Activated CD4-positive, alpha-beta memory T cell treated with anti-CD3 and anti-CD28 coated beads, Interleukin-2, amount 10 ng/mL, durations not matched to agents 7 days and 5 days (primary cell): ENCODE results near the gene CCN2. TPM values are rescaled to one million over a fixed set of nuclear protein-coding genes. Genes with fewer than 3 reads are reported as not detected.

ENCODE experiments used
- CTCF ChIA-PET: fragments of 350-600 bp; sonication (Branson Sonifier 250); formaldehyde crosslinking; loops from one replicate; lab custom pipeline; 2021; ENCODE audit warnings: antibody characterized with exemption, inconsistent platforms; lab: Charles Lee
- POLR2A ChIA-PET: fragments of 350-600 bp; sonication (Branson Sonifier 250); formaldehyde crosslinking; loops from one replicate; lab custom pipeline; 2021; ENCODE audit warnings: antibody characterized with exemption; lab: Charles Lee
- DNase-seq: peaks from one replicate; pipeline ENCODE4 v3.0.0-alpha.2; 2020
- H3K27ac Mint-ChIP-seq: one replicate; pipeline ENCODE4 v1.8.0; 2021; ENCODE audit warnings: mild to moderate bottlenecking, mixed read lengths
- H3K27me3 Mint-ChIP-seq: one replicate; pipeline ENCODE4 v1.8.0; 2021; ENCODE audit warnings: mixed read lengths
- H3K36me3 Mint-ChIP-seq: one replicate; pipeline ENCODE4 v1.8.0; 2021; ENCODE audit warnings: low read depth, mixed read lengths
- H3K4me1 Mint-ChIP-seq: one replicate; pipeline ENCODE4 v1.8.0; 2021; ENCODE audit warnings: mixed read lengths
- H3K4me3 Mint-ChIP-seq: one replicate; pipeline ENCODE4 v1.8.0; 2021; ENCODE audit warnings: mild to moderate bottlenecking, mixed read lengths
- H3K9me3 Mint-ChIP-seq: one replicate; pipeline ENCODE4 v1.8.0; 2021; ENCODE audit warnings: mixed read lengths
- total RNA-seq, 2 experiments: library from RNA; stranded (reverse); gene quantifications; one replicate each; pipeline ENCODE4 v1.2.3, GENCODE V29; 2021

The CCN2 gene
- total RNA-seq, 2 experiments from 2014 or later = not detected

GRCh38 chr6:131979515-131980337 lies 28.6 kb upstream of the CCN2 start:
- Mint-ChIP-seq H3K36me3 (no peaks in the 10 kb centered on the region), H3K27ac (no peak overlapping the region), H3K9me3 (no peaks in the 10 kb centered on the region)

GRCh38 chr6:131978522-131978921 lies 27.4 kb upstream of the CCN2 start:
- ChIA-PET POLR2A (no interaction called here), CTCF (no interaction called here)
- DNase-seq = no peak
- Mint-ChIP-seq H3K4me3 (no peak overlapping the region), H3K27me3 (peaks cover 2% of the 10 kb centered on the region), H3K9me3 (no peaks in the 10 kb centered on the region), H3K27ac (no peak overlapping the region), H3K36me3 (no peaks in the 10 kb centered on the region), H3K4me1 (no peaks in the 10 kb centered on the region)

More at GRCh38 chr6:131979515-131980337, 28.6 kb upstream of the CCN2 start:
- no peak overlapping the region for H3K4me3 Mint-ChIP-seq
- ChIA-PET CTCF (interaction anchor here (0.7 kb wide), 1 partner anchor 95 kb away, joined by 3 read pairs; no protein-coding TSS in a partner anchor), POLR2A (no interaction called here)
- H3K27me3 Mint-ChIP-seq = peaks cover 5% of the 10 kb centered on the region
- H3K4me1 Mint-ChIP-seq = no peaks in the 10 kb centered on the region
- no peak for DNase-seq

GRCh38 chr6:131976545-131977061 lies 25.4 kb upstream of the CCN2 start:
- ChIA-PET POLR2A (no interaction called here), CTCF (no interaction called here)
- DNase-seq = no peak
- Mint-ChIP-seq H3K4me3 (no peak overlapping the region), H3K9me3 (no peaks in the 10 kb centered on the region), H3K36me3 (no peaks in the 10 kb centered on the region), H3K27me3 (peaks cover 2% of the 10 kb centered on the region), H3K27ac (no peak overlapping the region), H3K4me1 (no peaks in the 10 kb centered on the region)

- no peaks in the 10 kb centered on the region for H3K4me1 Mint-ChIP-seq
- no peak overlapping the region for H3K27ac Mint-ChIP-seq
- POLR2A ChIA-PET = no interaction called here
These were observed 21.6 kb upstream of the CCN2 start for GRCh38 chr6:131972741-131973140.

GRCh38 chr6:131970076-131970859 lies 19.1 kb upstream of the CCN2 start:
- H3K4me3 Mint-ChIP-seq = no peak overlapping the region
- no peaks in the 10 kb centered on the region for H3K9me3 Mint-ChIP-seq
- no peak for DNase-seq
- no peaks in the 10 kb centered on the region for H3K4me1 Mint-ChIP-seq
- no peak overlapping the region for H3K27ac Mint-ChIP-seq
- no peaks in the 10 kb centered on the region for H3K36me3 Mint-ChIP-seq
- peaks cover 2% of the 10 kb centered on the region for H3K27me3 Mint-ChIP-seq
- ChIA-PET POLR2A (no interaction called here), CTCF (no interaction called here)

More at GRCh38 chr6:131972741-131973140, 21.6 kb upstream of the CCN2 start:
- CTCF ChIA-PET = no interaction called here
- Mint-ChIP-seq H3K4me3 (no peak overlapping the region), H3K27me3 (peaks cover 4% of the 10 kb centered on the region), H3K36me3 (no peaks in the 10 kb centered on the region), H3K9me3 (no peaks in the 10 kb centered on the region)
- DNase-seq = no peak

- Mint-ChIP-seq H3K9me3 (no peaks in the 10 kb centered on the region), H3K27me3 (peaks cover 2% of the 10 kb centered on the region), H3K36me3 (no peaks in the 10 kb centered on the region), H3K4me1 (no peaks in the 10 kb centered on the region), H3K4me3 (no peak overlapping the region), H3K27ac (no peak overlapping the region)
- POLR2A ChIA-PET = no interaction called here
- CTCF ChIA-PET = no interaction called here
- DNase-seq = no peak
These were observed 17.5 kb upstream of the CCN2 start for GRCh38 chr6:131968656-131969055.

- Mint-ChIP-seq H3K4me1 (no peaks in the 10 kb centered on the region), H3K27me3 (peaks cover 2% of the 10 kb centered on the region), H3K4me3 (no peak overlapping the region), H3K36me3 (no peaks in the 10 kb centered on the region), H3K9me3 (no peaks in the 10 kb centered on the region), H3K27ac (no peak overlapping the region)
- ChIA-PET CTCF (no interaction called here), POLR2A (no interaction called here)
- no peak for DNase-seq
These were observed 16.8 kb upstream of the CCN2 start for GRCh38 chr6:131967948-131968347.

GRCh38 chr6:131966443-131966842 lies 15.3 kb upstream of the CCN2 start:
- no peak for DNase-seq
- peaks cover 2% of the 10 kb centered on the region for H3K27me3 Mint-ChIP-seq
- no peaks in the 10 kb centered on the region for H3K36me3 Mint-ChIP-seq
- H3K4me3 Mint-ChIP-seq = no peak overlapping the region
- H3K27ac Mint-ChIP-seq = no peak overlapping the region
- H3K4me1 Mint-ChIP-seq = no peaks in the 10 kb centered on the region
- ChIA-PET POLR2A (no interaction called here), CTCF (no interaction called here)
- H3K9me3 Mint-ChIP-seq = no peaks in the 10 kb centered on the region

GRCh38 chr6:131963063-131963462 lies 11.9 kb upstream of the CCN2 start:
- Mint-ChIP-seq H3K4me1 (no peaks in the 10 kb centered on the region), H3K4me3 (no peak overlapping the region), H3K36me3 (no peaks in the 10 kb centered on the region), H3K27me3 (peaks cover 2% of the 10 kb centered on the region), H3K27ac (no peak overlapping the region), H3K9me3 (no peaks in the 10 kb centered on the region)
- no peak for DNase-seq
- ChIA-PET CTCF (no interaction called here), POLR2A (no interaction called here)

- Mint-ChIP-seq H3K9me3 (no peaks in the 10 kb centered on the region), H3K4me1 (no peaks in the 10 kb centered on the region), H3K36me3 (no peaks in the 10 kb centered on the region), H3K27me3 (peaks cover 5% of the 10 kb centered on the region), H3K4me3 (no peak overlapping the region), H3K27ac (no peak overlapping the region)
- CTCF ChIA-PET = interaction anchor here (0.8 kb wide), 1 partner anchor 37 kb away, joined by 3 read pairs; no protein-coding TSS in a partner anchor
- no peak for DNase-seq
- POLR2A ChIA-PET = no interaction called here
These were observed 9.4 kb upstream of the CCN2 start for GRCh38 chr6:131960371-131961133.

GRCh38 chr6:131958542-131959470 lies 7.6 kb upstream of the CCN2 start:
- Mint-ChIP-seq H3K9me3 (no peaks in the 10 kb centered on the region), H3K27me3 (peaks cover 11% of the 10 kb centered on the region), H3K36me3 (no peaks in the 10 kb centered on the region), H3K27ac (no peak overlapping the region), H3K4me1 (no peaks in the 10 kb centered on the region), H3K4me3 (no peak overlapping the region)
- CTCF ChIA-PET = no interaction called here
- DNase-seq = no peak
- POLR2A ChIA-PET = no interaction called here

- no peak overlapping the region for H3K27ac Mint-ChIP-seq
- H3K36me3 Mint-ChIP-seq = no peaks in the 10 kb centered on the region
- H3K4me3 Mint-ChIP-seq = no peak overlapping the region
- ChIA-PET CTCF (no interaction called here), POLR2A (no interaction called here)
- no peaks in the 10 kb centered on the region for H3K4me1 Mint-ChIP-seq
- no peak for DNase-seq
- H3K9me3 Mint-ChIP-seq = no peaks in the 10 kb centered on the region
- peaks cover 17% of the 10 kb centered on the region for H3K27me3 Mint-ChIP-seq
These were observed 6.9 kb upstream of the CCN2 start for GRCh38 chr6:131958095-131958494.
